Measurements from ENCODE around the gene ABR.
"Not testable (repeated sequence)": the region's sequence is repeated elsewhere in the genome, so short reads cannot be mapped to it uniquely, and the experiment has no call there.

The ABR gene

DNA sequence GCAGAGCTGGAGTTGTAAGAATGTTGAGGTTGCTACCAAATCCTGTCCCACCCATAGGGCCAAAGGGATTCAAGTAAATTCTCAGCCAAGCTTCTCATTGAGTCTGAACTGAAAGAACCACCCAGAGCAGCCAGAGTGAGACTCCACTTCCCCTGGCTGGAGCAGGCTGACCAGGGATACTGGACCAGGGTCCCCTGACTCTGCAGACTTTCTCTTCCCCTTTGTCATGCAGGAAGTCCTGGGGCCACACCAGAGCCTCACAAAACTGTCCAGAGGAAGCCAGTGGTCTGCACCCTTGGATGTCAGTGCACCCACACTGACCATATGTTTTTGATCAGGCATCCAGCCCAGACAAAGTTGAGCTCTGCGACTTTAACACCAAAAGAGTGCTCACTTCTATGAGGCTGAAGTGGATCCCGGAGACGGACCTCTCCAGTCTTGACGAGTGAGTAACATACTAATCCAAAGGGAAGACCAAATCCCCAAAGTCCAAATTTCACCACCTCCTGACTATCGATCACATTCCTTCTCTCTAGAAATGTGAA is 204.3 kb downstream of the ABR start:
- DNase-seq, result peak; percentile 27

DNA sequence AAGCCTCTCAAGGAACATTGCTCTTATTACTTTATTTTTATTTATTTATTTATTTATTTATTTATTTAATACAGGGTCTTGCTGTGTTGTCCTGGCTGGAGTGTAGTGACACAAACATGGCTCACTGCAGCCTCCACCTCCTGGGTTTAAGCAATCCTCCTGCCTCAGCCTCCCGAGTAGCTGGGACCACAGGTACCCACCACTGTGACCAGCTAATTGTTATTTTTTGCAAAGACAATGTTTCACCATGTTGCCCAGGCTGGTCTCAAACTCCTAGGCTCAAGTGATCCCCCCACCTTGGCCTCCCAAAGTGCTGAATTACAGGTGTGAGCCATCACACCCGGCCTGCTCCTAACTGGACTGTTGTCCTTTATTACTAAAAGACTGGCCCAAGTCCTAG is 205.0 kb downstream of the ABR start:
- DNase-seq, result not testable (repeated sequence)

DNA sequence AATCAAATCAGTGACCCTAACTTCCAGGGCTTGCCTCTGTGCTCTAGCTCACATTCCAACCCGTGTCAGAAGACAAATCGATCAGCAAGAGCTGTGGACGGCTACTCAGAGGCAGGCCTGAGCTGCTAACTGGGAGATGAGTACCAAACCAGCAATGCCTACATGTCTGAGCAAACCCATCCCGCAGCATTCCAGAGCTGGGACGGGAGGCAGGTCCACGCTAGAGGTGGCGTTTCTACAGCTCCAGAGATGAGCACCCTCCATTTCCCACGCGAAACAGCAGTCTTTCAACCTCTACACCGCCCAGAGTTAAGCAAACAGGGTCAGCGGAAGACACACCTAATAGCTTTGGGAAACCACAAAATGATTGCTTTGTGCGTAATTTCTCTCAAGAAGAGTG is 206.7 kb downstream of the ABR start:
- no peak for DNase-seq

DNA sequence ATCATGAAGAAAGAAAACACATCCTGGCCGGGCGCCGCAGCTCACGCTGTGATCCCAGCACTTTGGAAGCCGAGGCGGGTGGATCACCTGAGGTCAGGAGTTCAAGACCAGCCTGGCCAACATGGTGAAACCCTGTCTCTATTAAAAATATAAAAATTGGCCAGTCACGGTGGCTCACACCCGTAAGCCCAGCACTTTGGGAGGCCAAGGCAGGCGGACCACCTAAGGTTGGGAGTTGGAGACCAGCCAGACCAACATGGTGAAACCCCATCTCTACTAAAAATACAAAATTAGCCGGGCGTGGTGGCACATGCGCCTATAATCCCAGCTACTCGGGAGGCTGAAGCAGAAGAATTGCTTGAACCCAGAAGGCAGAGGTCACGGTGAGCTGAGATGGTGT is 207.9 kb downstream of the ABR start:
- DNase-seq, result not testable (repeated sequence)

DNA sequence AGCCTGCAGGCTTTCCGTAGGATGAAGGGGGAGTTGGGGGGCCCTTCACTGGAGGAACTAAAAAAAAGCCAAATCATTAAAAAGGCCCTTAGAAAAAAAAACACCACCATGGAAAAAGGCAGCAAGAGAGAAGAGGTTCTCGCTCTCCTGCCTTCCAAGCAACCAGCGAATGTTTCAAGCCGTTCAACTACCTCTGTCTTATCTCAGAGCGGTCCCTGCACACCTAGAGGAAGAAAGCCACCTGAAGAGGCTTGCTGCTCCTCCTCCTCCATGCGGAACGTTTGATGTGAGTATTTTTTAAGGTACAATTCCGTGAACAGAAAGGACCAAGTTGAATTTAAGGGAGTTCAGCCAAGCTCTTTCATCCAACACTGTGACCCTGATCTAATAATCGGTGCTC is 209.4 kb downstream of the ABR start:
- no peak for DNase-seq

- no peak for DNase-seq
Measured at GRCh38 chr17:969811-970355, 209.9 kb downstream of the ABR start.

DNA sequence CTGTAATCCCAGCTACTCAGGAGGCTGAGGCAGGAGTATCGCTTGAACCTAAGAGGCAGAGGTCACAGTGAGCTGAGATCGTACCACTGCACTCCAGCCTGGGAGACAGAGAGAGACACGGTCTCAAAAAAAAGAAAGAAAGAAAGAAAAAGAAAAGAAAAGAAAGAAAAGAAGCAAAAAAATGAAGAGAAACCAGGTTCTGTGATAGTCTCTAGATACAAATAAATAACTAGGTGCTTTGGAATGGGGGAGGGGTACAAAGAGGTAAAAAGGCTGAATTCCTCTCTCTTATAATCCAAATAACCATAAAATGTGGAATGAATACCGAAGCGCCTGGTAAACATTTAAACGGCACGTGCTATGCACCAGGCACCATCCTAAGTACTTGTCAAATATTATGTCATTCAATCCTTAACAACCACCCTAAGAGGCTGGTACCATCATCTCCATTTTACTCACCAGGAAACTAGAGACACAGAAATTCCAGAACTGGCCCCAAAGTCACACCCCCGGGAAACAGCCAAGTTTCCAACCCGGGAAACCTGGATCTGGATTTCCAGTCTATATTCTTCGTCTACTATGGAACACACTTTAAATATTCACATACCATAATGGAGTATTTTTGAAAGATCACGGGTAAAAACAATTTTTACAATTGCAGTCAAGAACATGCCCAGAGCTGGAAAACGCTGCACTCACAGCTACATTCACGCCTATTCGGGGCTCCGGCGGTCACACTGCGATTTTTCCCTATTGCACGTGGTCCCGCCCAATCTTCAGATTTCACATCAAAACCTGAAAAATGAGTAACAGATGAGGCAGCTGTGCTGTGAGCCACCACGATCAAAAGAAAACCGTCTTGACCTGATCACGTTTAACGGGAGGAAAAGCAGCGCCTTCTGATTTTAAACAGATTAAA is 210.7 kb downstream of the ABR start:
- no peak for DNase-seq

DNA sequence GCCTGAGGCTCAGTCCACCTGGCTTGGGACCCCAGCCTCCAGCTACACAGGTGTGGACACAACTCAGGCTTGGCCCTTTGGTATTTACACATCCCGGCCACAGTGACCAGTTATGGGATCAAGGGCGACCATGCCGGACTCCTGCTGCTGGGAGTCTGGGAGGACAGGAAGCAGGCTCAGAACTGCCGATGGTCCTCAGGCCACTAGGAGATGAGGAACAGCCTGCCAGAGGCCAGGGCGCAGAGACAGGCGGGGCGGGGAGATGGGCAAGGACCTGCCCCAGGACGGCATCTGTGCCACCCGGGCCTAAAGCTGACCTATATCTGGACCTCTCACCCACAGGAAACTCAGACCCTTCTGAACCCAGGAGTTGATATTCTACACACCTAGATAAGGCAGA is 212.7 kb downstream of the ABR start:
- no peak for DNase-seq

GRCh38 chr17:965311-965989 is 214.3 kb downstream of the ABR start:
- no peak for DNase-seq

GRCh38 chr17:964876-965275 is 214.9 kb downstream of the ABR start:
- no peak for DNase-seq

GRCh38 chr17:962670-963069 is 217.1 kb downstream of the ABR start:
- DNase-seq, result no peak

- DNase-seq, result no peak
Measured at GRCh38 chr17:962166-962565, 217.6 kb downstream of the ABR start.

GRCh38 chr17:958712-959451 is 220.9 kb downstream of the ABR start:
- DNase-seq, result no peak

- no peak for DNase-seq
Measured at GRCh38 chr17:957856-958421, 221.8 kb downstream of the ABR start.

- no peak for DNase-seq
Measured at GRCh38 chr17:956905-957304, 222.9 kb downstream of the ABR start.

GRCh38 chr17:954431-955164 is 225.2 kb downstream of the ABR start:
- DNase-seq, result no peak

GRCh38 chr17:953767-954166 is 226.0 kb downstream of the ABR start:
- DNase-seq, result no peak
